Osteoblast (primary cell): ENCODE measurements around the gene DCAF12. TPM values are rescaled to one million over a fixed set of nuclear protein-coding genes. Genes with fewer than 3 reads are reported as not detected.

Experiments
- DNase-seq: peaks from one replicate; pipeline ENCODE4 v3.0.0; 2011; ENCODE audit warnings: low spot score, mixed read lengths; ENCODE audit not compliant: insufficient read length; ENCODE audit errors: missing footprints
- H2AFZ ChIP-seq: 2 replicates; pipeline ENCODE4 v1.6.0; 2011; ENCODE audit warnings: mild to moderate bottlenecking, low read length
- H3K27ac ChIP-seq: 2 replicates; pipeline ENCODE4 v1.5.1; 2011; ENCODE audit warnings: mild to moderate bottlenecking, low read depth, low read length, moderate library complexity
- H3K27me3 ChIP-seq: 2 replicates; pipeline ENCODE4 v1.6.0; 2012; ENCODE audit warnings: mild to moderate bottlenecking, control low read depth, inconsistent platforms, low read length, moderate library complexity; ENCODE audit not compliant: insufficient read depth
- H3K36me3 ChIP-seq: 2 replicates; pipeline ENCODE4 v1.5.1; 2011; ENCODE audit warnings: mild to moderate bottlenecking, low read length, control low read depth, moderate library complexity; ENCODE audit not compliant: insufficient read depth
- H3K4me1 ChIP-seq: 2 replicates; pipeline ENCODE4 v1.5.1; 2011; ENCODE audit warnings: mild to moderate bottlenecking, low read length, control low read depth, moderate library complexity; ENCODE audit not compliant: insufficient read depth
- H3K4me2 ChIP-seq: 2 replicates; pipeline ENCODE4 v1.6.0; 2011; ENCODE audit warnings: mild to moderate bottlenecking, low read length; ENCODE audit not compliant: insufficient read depth
- H3K4me3 ChIP-seq: fragments of 200-600 bp; sonication (generic); 3 replicates; pipeline ENCODE4 v1.5.1; 2012; ENCODE audit warnings: mild to moderate bottlenecking, low read length, inconsistent platforms; ENCODE audit not compliant: insufficient read depth
- H3K79me2 ChIP-seq: 2 replicates; pipeline ENCODE4 v1.6.0; 2012; ENCODE audit warnings: mild to moderate bottlenecking, low read length, control low read depth, inconsistent platforms; ENCODE audit not compliant: insufficient read depth
- H3K9me3 ChIP-seq: 2 replicates; pipeline ENCODE4 v1.5.1; 2011; ENCODE audit warnings: low read depth, low read length, control low read depth
- H4K20me1 ChIP-seq: 2 replicates; pipeline ENCODE4 v1.6.0; 2012; ENCODE audit warnings: mild to moderate bottlenecking, low read length, control low read depth; ENCODE audit not compliant: insufficient read depth
- CTCF ChIP-seq: IDR thresholded peaks from 2 replicates; pipeline ENCODE4 v1.5.1; 2011; ENCODE audit warnings: mild to moderate bottlenecking, low read depth, low read length, moderate library complexity; ENCODE audit errors: extremely low read depth
- total RNA-seq: library from RNA; depleted of rRNA; stranded (reverse); fragments of >200 nt; gene quantifications from 2 replicates; pipeline ENCODE4 v1.2.3, GENCODE V29; 2012

Gene DCAF12
- total RNA-seq, 1 donor: 21.4 TPM

GRCh38 chr9:34102796-34103195 lies 23.7 kb downstream of the DCAF12 start:
- H3K9me3 ChIP-seq: no peaks in the 10 kb centered on the region
- no peaks in the 10 kb centered on the region for H3K79me2 ChIP-seq
- peaks cover 4% of the 10 kb centered on the region for H4K20me1 ChIP-seq
- H3K4me1 ChIP-seq: no peaks in the 10 kb centered on the region
- peaks cover 56% of the 10 kb centered on the region for H3K36me3 ChIP-seq
- no peak overlapping the region for H3K27ac ChIP-seq
- TF ChIP-seq CTCF: no peak
- no peaks in the 10 kb centered on the region for H3K27me3 ChIP-seq
- H3K4me3 ChIP-seq: no peak overlapping the region
- DNase-seq: no peak
- H3K4me2 ChIP-seq: no peak overlapping the region
- H2AFZ ChIP-seq: no peak overlapping the region

- H3K9me3 ChIP-seq: no peaks in the 10 kb centered on the region
- no peak overlapping the region for H3K4me2 ChIP-seq
- no peak overlapping the region for H3K4me3 ChIP-seq
- no peak overlapping the region for H3K27ac ChIP-seq
- peaks cover 60% of the 10 kb centered on the region for H3K36me3 ChIP-seq
- H4K20me1 ChIP-seq: peaks cover 4% of the 10 kb centered on the region
- no peaks in the 10 kb centered on the region for H3K4me1 ChIP-seq
- no peaks in the 10 kb centered on the region for H3K79me2 ChIP-seq
- DNase-seq: no peak
- no peaks in the 10 kb centered on the region for H3K27me3 ChIP-seq
- no peak overlapping the region for H2AFZ ChIP-seq
- no peak for TF ChIP-seq CTCF
Observed at GRCh38 chr9:34098307-34098706, 28.2 kb downstream of the DCAF12 start.

- Histone ChIP-seq H3K79me2 (no peaks in the 10 kb centered on the region), H3K36me3 (peaks cover 59% of the 10 kb centered on the region), H3K4me2 (no peak overlapping the region), H4K20me1 (peaks cover 4% of the 10 kb centered on the region), H2AFZ (no peak overlapping the region), H3K27me3 (no peaks in the 10 kb centered on the region), H3K9me3 (no peaks in the 10 kb centered on the region), H3K4me1 (no peaks in the 10 kb centered on the region), H3K4me3 (no peak overlapping the region), H3K27ac (no peak overlapping the region)
- DNase-seq: no peak
- TF ChIP-seq CTCF: no peak
Observed at GRCh38 chr9:34097865-34098264, 28.6 kb downstream of the DCAF12 start.

- Histone ChIP-seq H2AFZ (no peak overlapping the region), H4K20me1 (peaks cover 4% of the 10 kb centered on the region), H3K4me3 (no peak overlapping the region), H3K9me3 (no peaks in the 10 kb centered on the region), H3K36me3 (peaks cover 51% of the 10 kb centered on the region), H3K27ac (no peak overlapping the region), H3K4me2 (no peak overlapping the region), H3K4me1 (no peaks in the 10 kb centered on the region), H3K27me3 (no peaks in the 10 kb centered on the region), H3K79me2 (no peaks in the 10 kb centered on the region)
- no peak for TF ChIP-seq CTCF
- DNase-seq: no peak
Observed at GRCh38 chr9:34096751-34097150, 29.7 kb downstream of the DCAF12 start.
